Measurements from ENCODE around the gene PTPN6. TPM values are rescaled to one million over a fixed set of nuclear protein-coding genes. Genes with fewer than 3 reads are reported as not detected.

The PTPN6 gene
- polyA plus RNA-seq (2011; rRNA removed) (0.07 and 0.10 TPM in 2 replicates), polyA minus RNA-seq (2011; rRNA and poly(A)+ RNA removed) (0.56 TPM in 1 of 2 replicates, not detected in the other)

DNA sequence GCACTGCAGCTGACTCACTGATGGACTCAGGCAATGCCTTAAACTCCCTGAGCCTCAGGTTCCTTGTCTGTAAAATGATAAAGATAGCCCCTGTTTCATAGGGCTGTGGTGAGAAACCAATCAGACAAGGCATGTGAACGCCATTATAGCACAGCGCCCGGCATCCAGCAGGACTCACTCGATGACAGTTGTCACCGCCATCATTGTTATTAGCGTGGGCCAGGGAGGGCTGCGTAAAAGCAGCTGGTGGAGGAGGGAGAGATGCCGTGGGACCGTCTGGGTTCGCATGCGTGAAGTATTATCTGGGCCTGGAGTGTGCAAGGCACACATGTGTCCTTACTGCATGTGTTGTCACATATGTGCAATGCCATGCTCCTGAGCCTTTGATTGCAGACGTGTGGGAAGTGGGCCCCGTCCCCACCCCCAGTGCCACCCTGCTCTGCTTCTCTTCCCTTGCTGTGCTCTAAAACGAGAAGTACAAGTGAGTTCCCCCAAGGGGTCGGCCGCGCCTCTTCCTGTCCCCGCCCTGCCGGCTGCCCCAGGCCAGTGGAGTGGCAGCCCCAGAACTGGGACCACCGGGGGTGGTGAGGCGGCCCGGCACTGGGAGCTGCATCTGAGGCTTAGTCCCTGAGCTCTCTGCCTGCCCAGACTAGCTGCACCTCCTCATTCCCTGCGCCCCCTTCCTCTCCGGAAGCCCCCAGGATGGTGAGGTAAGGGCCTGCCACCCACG, at the start of gene PTPN6:
Gene PTPN6 (plus strand): TSS at position 546 of the 730 bp plus-strand sequence. CDS start 157 bp downstream, at position 703.
- TF ChIP-seq, protein P1, sequence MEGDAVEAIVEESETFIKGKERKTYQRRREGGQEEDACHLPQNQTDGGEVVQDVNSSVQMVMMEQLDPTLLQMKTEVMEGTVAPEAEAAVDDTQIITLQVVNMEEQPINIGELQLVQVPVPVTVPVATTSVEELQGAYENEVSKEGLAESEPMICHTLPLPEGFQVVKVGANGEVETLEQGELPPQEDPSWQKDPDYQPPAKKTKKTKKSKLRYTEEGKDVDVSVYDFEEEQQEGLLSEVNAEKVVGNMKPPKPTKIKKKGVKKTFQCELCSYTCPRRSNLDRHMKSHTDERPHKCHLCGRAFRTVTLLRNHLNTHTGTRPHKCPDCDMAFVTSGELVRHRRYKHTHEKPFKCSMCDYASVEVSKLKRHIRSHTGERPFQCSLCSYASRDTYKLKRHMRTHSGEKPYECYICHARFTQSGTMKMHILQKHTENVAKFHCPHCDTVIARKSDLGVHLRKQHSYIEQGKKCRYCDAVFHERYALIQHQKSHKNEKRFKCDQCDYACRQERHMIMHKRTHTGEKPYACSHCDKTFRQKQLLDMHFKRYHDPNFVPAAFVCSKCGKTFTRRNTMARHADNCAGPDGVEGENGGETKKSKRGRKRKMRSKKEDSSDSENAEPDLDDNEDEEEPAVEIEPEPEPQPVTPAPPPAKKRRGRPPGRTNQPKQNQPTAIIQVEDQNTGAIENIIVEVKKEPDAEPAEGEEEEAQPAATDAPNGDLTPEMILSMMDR (IDR thresholded peaks at IDR 0.05; ENCODE audit: low read depth, low read length) = no peak
- H3K4me3 ChIP-seq (ENCODE audit: low read depth, low read length) = no peak within 1 kb of the TSS
- no peak within 1 kb of the TSS for H3K27ac ChIP-seq (ENCODE audit: low read depth, low read length)
- no peaks in the 10 kb centered on the region for H3K27me3 ChIP-seq (ENCODE audit: control insufficient read depth, insufficient read depth, low read length)
- DNase-seq (ENCODE audit: low read depth, low spot score) = no peak
- ChIA-PET CTCF (no interaction called here), POLR2A (no interaction called here)
- no peaks in the 10 kb centered on the region; the same call in 1 of the 2 replicates for H3K9me3 ChIP-seq (ENCODE audit: control insufficient read depth, insufficient read depth, low read length)

DNA sequence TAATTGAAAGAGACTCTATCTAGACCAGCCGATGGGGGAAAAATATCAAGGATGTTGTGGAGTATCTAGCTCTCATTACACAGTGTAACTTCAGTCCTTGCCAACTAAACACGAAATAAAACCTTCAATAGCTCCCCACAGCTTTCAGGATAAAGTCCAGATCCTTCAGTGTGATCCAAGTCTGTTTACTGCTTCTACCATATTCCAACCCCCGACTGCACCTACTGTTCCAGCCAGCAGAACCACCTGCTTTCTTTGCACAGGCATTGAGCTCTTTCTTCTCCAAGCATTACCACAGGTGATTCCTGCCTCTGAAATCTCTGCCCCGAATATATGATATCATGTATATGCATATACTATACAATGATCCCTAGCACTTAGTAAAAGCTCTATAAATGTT, 48.7 kb upstream of the PTPN6 start:
- no peak overlapping the region for H3K4me3 ChIP-seq (ENCODE audit: low read depth, low read length)
- H3K27ac ChIP-seq (ENCODE audit: low read depth, low read length) = no peak overlapping the region
- POLR2A ChIA-PET = interaction anchor here (1.1 to 1.6 kb wide), 2 partner anchors 11 to 29 kb away, joined by 5 read pairs; partner anchors contain the start of gene SPSB2
- H3K9me3 ChIP-seq (ENCODE audit: control insufficient read depth, insufficient read depth, low read length) = no peaks in the 10 kb centered on the region
- CTCF ChIA-PET = interaction anchor here (0.7 to 1.5 kb wide), 5 partner anchors 11 to 59 kb away, joined by 3 to 16 read pairs (median 3); partner anchors contain the start of gene SPSB2
- TF ChIP-seq, protein P1 (IDR thresholded peaks at IDR 0.05; ENCODE audit: low read depth, low read length) = no peak
- DNase-seq (ENCODE audit: low read depth, low spot score) = no peak
- no peaks in the 10 kb centered on the region for H3K27me3 ChIP-seq (ENCODE audit: control insufficient read depth, insufficient read depth, low read length)

DNA sequence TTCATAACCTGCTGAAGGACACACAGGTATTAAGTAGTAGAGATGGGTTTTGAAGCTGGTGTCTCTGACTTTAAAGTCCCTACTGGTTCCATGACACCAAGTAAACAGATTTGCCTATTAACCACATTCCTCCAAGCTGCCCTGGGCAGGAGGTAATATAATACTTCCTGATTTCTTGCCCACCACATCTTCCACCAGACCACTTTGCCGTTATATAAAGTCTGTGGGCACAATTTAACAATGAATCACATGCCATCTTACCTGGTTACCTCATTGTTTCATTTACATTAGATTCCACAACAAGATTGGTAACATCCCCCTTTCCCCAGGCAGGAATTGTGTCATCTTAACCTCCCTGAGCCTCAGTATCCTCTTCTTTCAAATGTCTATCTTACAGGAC, 47.4 kb upstream of the PTPN6 start:
- Histone ChIP-seq H3K9me3 (ENCODE audit: control insufficient read depth, insufficient read depth, low read length) (no peaks in the 10 kb centered on the region), H3K27me3 (ENCODE audit: control insufficient read depth, insufficient read depth, low read length) (no peaks in the 10 kb centered on the region), H3K4me3 (ENCODE audit: low read depth, low read length) (no peak overlapping the region), H3K27ac (ENCODE audit: low read depth, low read length) (no peak overlapping the region)
- CTCF ChIA-PET = interaction anchor here (1.0 to 4.3 kb wide), 2 partner anchors 12 to 21 kb away, joined by 3 to 21 read pairs; no protein-coding TSS in a partner anchor
- POLR2A ChIA-PET = no interaction called here
- TF ChIP-seq, protein P1 (IDR thresholded peaks at IDR 0.05; ENCODE audit: low read depth, low read length) = no peak
- DNase-seq (ENCODE audit: low read depth, low spot score) = no peak

DNA sequence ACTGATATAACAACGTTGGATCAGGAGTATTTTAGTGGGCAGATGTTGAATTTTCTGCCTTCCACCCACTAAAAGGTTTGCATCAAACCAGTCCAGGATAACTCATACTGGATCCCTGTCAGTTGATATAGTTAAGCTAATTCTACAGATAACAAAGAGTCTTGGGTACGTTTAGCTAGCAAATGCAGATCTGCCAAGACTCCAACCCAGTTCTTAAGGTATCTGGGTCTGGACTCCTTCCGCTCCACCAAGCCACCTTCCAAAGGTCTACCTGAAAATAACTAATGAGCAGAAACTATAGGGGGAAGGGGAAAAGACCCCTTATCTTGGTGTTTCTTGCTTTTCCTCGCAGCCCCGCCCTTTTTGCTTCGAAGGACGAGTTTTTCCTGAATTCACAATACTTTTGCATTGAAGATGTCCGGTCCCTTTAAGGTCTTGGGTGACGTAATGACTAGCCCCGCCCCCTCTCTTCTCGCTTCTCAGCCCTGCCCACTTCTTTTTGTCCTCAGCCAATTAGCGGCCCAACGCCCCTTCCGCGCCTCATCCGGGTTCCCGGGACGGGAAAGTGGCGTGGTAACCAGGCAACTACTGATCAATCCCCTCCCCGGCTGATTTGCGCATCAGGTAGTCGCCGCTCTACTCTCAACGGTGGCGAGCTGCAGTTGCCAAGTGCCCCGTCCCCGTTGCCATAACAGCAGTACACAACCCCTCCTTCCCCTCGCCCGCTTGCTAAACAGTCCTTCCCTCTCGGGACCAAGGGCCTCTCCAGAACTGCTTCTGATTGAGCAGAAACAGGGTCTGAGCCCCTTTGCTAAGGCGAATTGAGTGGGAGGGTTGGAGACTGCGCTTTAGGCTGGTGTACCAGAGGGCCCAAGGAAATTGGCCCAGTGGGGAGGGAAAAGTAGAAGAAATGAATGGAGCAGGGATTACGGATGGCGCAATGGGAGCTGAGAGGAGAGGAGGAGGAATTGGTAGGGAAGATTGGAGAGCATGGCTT, 46.6 kb upstream of the PTPN6 start, which contains the start of gene LRRC23:
Gene LRRC23 (plus strand): TSS at position 543 of the 997 bp plus-strand sequence. CDS start 812 bp downstream, outside the sequence.
- no peaks in the 10 kb centered on the region for H3K27me3 ChIP-seq (ENCODE audit: control insufficient read depth, insufficient read depth, low read length)
- peak; percentile 83 for DNase-seq (ENCODE audit: low read depth, low spot score)
- peak within 1 kb of the TSS; percentile 96 for H3K4me3 ChIP-seq (ENCODE audit: low read depth, low read length)
- TF ChIP-seq, protein P1 (IDR thresholded peaks at IDR 0.05; ENCODE audit: low read depth, low read length) = no peak
- peak within 1 kb of the TSS; percentile 57 for H3K27ac ChIP-seq (ENCODE audit: low read depth, low read length)
- H3K9me3 ChIP-seq (ENCODE audit: control insufficient read depth, insufficient read depth, low read length) = no peaks in the 10 kb centered on the region
- CTCF ChIA-PET = interaction anchor here (0.6 to 4.4 kb wide), 6 partner anchors 9 to 36 kb away, joined by 3 to 23 read pairs (median 5); partner anchors contain the start of genes ENO2 and SPSB2
- POLR2A ChIA-PET = interaction anchor here (1.0 to 1.6 kb wide), 2 partner anchors 13 to 31 kb away, joined by 3 to 4 read pairs; partner anchors contain the start of gene SPSB2

Data from AG04450 (cell line).